Neural crest cell (in vitro differentiated cells): ENCODE results near the gene NUDT3. TPM values are rescaled to one million over a fixed set of nuclear protein-coding genes. Genes with fewer than 3 reads are reported as not detected.
"Not testable (repeated sequence)": the region's sequence is repeated elsewhere in the genome, so short reads cannot be mapped to it uniquely, and the experiment has no call there.

ENCODE experiments used
- DNase-seq: peaks from one replicate; pipeline ENCODE4 v3.0.0; 2021; ENCODE audit warnings: low read depth, mixed read lengths, low spot score
- H3K27ac Mint-ChIP-seq: one replicate; pipeline ENCODE4 v1.8.0; 2021; ENCODE audit warnings: mild to moderate bottlenecking, mixed read lengths; ENCODE audit not compliant: unreplicated experiment
- H3K27me3 Mint-ChIP-seq: 2 replicates; pipeline ENCODE4 v1.8.0; 2021; ENCODE audit warnings: low read depth, mild to moderate bottlenecking, mixed read lengths
- H3K36me3 Mint-ChIP-seq: 2 replicates; pipeline ENCODE4 v1.8.0; 2021; ENCODE audit warnings: low read depth, mild to moderate bottlenecking, mixed read lengths
- H3K4me1 Mint-ChIP-seq: 2 replicates; pipeline ENCODE4 v1.8.0; 2021; ENCODE audit warnings: mixed read lengths
- H3K4me3 Mint-ChIP-seq: one replicate; pipeline ENCODE4 v1.8.0; 2021; ENCODE audit warnings: mild to moderate bottlenecking, mixed read lengths
- H3K9me3 Mint-ChIP-seq: 2 replicates; pipeline ENCODE4 v1.8.0; 2021; ENCODE audit warnings: mixed read lengths
- total RNA-seq: library from RNA; stranded (reverse); gene quantifications from 2 replicates; pipeline ENCODE4 v1.2.1, GENCODE V29; 2021
- TF ChIP-seq, protein P1 (sequence below): fragments of 200-600 bp; sonication (generic); conservative IDR thresholded peaks from 2 replicates; pipeline ENCODE4 v1.5.0; 2021; ENCODE audit warnings: antibody characterized with exemption, mild to moderate bottlenecking

The NUDT3 gene
- total RNA-seq, 1 donor from 2014 or later: 47.5 TPM

GRCh38 chr6:34378470-34378869 lies 14.0 kb downstream of the NUDT3 start:
- Mint-ChIP-seq H3K4me1 (peaks cover 5% of the 10 kb centered on the region), H3K4me3 (no peak overlapping the region), H3K36me3 (no peaks in the 10 kb centered on the region), H3K27me3 (no peaks in the 10 kb centered on the region), H3K27ac (no peak overlapping the region), H3K9me3 (no peaks in the 10 kb centered on the region)
- TF ChIP-seq, protein P1, sequence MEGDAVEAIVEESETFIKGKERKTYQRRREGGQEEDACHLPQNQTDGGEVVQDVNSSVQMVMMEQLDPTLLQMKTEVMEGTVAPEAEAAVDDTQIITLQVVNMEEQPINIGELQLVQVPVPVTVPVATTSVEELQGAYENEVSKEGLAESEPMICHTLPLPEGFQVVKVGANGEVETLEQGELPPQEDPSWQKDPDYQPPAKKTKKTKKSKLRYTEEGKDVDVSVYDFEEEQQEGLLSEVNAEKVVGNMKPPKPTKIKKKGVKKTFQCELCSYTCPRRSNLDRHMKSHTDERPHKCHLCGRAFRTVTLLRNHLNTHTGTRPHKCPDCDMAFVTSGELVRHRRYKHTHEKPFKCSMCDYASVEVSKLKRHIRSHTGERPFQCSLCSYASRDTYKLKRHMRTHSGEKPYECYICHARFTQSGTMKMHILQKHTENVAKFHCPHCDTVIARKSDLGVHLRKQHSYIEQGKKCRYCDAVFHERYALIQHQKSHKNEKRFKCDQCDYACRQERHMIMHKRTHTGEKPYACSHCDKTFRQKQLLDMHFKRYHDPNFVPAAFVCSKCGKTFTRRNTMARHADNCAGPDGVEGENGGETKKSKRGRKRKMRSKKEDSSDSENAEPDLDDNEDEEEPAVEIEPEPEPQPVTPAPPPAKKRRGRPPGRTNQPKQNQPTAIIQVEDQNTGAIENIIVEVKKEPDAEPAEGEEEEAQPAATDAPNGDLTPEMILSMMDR: no peak
- DNase-seq: no peak

GRCh38 chr6:34377984-34378383 lies 14.5 kb downstream of the NUDT3 start:
- Mint-ChIP-seq H3K27me3 (no peaks in the 10 kb centered on the region), H3K27ac (no peak overlapping the region), H3K9me3 (no peaks in the 10 kb centered on the region), H3K36me3 (no peaks in the 10 kb centered on the region), H3K4me1 (no peaks in the 10 kb centered on the region), H3K4me3 (no peak overlapping the region)
- TF ChIP-seq, protein P1: no peak
- DNase-seq: no peak

GRCh38 chr6:34377571-34377970 lies 14.9 kb downstream of the NUDT3 start:
- H3K36me3 Mint-ChIP-seq, H3K9me3 Mint-ChIP-seq, H3K27me3 Mint-ChIP-seq, H3K4me1 Mint-ChIP-seq, H3K27ac Mint-ChIP-seq, H3K4me3 Mint-ChIP-seq, DNase-seq: not testable (repeated sequence)

DNA sequence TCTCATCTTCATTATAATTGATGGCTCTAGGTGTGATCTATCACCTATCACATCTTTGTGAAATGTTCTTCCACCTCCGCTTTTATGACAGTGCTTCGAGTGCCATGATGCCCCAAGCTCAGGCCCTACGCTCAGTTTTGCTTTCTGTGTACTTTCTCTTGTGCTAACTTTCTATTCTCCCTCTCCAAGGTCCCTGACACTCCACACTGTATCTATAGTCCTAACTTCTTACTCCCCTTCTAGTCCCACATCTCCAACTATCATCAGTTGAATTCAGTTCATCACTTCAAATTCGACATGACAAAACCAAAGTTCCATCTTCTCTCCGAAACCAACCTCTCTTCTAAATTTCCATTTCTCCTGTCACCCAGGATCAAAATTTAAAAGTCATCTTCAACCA lies 16.6 kb downstream of the NUDT3 start:
- no peaks in the 10 kb centered on the region for H3K27me3 Mint-ChIP-seq
- TF ChIP-seq, protein P1: no peak
- H3K36me3 Mint-ChIP-seq: peaks cover 2% of the 10 kb centered on the region
- no peaks in the 10 kb centered on the region for H3K9me3 Mint-ChIP-seq
- H3K4me3 Mint-ChIP-seq: no peak overlapping the region
- H3K4me1 Mint-ChIP-seq: peaks cover 6% of the 10 kb centered on the region
- no peak for DNase-seq
- H3K27ac Mint-ChIP-seq: no peak overlapping the region

GRCh38 chr6:34374508-34374907 lies 18.0 kb downstream of the NUDT3 start:
- TF ChIP-seq, protein P1: no peak
- no peaks in the 10 kb centered on the region for H3K9me3 Mint-ChIP-seq
- H3K27me3 Mint-ChIP-seq: no peaks in the 10 kb centered on the region
- H3K4me3 Mint-ChIP-seq: no peak overlapping the region
- H3K4me1 Mint-ChIP-seq: peaks cover 14% of the 10 kb centered on the region
- H3K36me3 Mint-ChIP-seq: peaks cover 2% of the 10 kb centered on the region
- no peak for DNase-seq
- no peak overlapping the region for H3K27ac Mint-ChIP-seq

DNA sequence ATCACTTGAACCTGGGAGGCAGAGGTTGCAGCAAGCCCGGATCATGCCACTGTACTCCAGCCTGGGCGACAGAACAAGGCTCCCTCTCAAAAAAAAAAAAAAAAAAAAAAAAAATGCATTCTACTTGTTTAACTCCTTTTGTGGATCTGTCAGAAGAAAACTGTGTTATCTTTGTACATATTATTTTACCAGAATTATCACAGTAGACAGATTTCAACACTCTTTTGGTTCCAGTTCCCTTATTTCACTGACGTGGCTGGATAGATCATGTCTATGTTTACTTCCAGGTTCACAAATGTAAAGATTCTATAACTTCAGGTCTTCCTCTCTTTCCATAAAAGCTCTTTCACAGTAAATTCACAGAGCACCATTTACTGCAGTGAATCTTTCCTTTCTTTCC lies 18.4 kb downstream of the NUDT3 start:
- H3K36me3 Mint-ChIP-seq: peaks cover 2% of the 10 kb centered on the region
- no peak for DNase-seq
- TF ChIP-seq, protein P1: no peak
- no peaks in the 10 kb centered on the region for H3K27me3 Mint-ChIP-seq
- H3K4me3 Mint-ChIP-seq: no peak overlapping the region
- no peaks in the 10 kb centered on the region for H3K9me3 Mint-ChIP-seq
- H3K27ac Mint-ChIP-seq: no peak overlapping the region
- H3K4me1 Mint-ChIP-seq: peaks cover 19% of the 10 kb centered on the region
